K562 (cell line): ENCODE measurements around the gene CRACDL. TPM values are rescaled to one million over a fixed set of nuclear protein-coding genes. Genes with fewer than 3 reads are reported as not detected.
A peak's percentile ranks its signal among the peaks of the same experiment; 100 is the strongest.

Experiments used
- ATAC-seq: fragments of 200-7000 bp; cut with Tn5 transposase; 3 replicates; pipeline ENCODE4 v1.9.1; 2020; ENCODE audit warnings: moderate library complexity
- BruUV-seq: library from RNA; stranded (reverse); fragments of 400-500 nt; replicated peaks from 2 replicates; lab custom pipeline; 2021; lab: Mats Ljungman, UMichigan
- CTCF ChIA-PET: fragments of 300-600 bp; formaldehyde crosslinking; extraction: SDS; loops from one replicate; lab custom pipeline; 2021; ENCODE audit warnings: low intra/inter-chr PET ratio; lab: Yijun Ruan, JAX
- POLR2A ChIA-PET: fragments of 300-600, 350-650 bp; sonication (Branson Sonifier 250); formaldehyde crosslinking; extraction: SDS; loops from one replicate; lab custom pipeline; 2021; ENCODE audit warnings: antibody characterized with exemption, inconsistent platforms; lab: Yijun Ruan, JAX
- DNase-seq, 4 experiments: peaks; one replicate each; pipeline versions ENCODE4 v3.0.0 to v3.0.0-alpha.2; 2011 to 2018; ENCODE audit warnings: low spot score in 3 of 4, mixed read lengths in 3 of 4; ENCODE audit errors: extremely low read depth in 1 of 4
- FAIRE-seq: peaks from 2 replicates; lab custom pipeline; 2011; peaks lifted over from hg19 to GRCh38; lab: Jason Lieb, UNC
- H2AFZ ChIP-seq: 2 replicates; pipeline ENCODE4 v1.6.0; 2011; ENCODE audit warnings: low read depth, low read length, control low read depth, inconsistent platforms
- H3K27ac ChIP-seq: fragments of 200-600 bp; 3 replicates; pipeline ENCODE4 v1.8.0; 2011; ENCODE audit warnings: low read depth, mild to moderate bottlenecking, control low read depth, inconsistent platforms, low read length, moderate library complexity, mixed read lengths; ENCODE audit errors: extremely low read depth
- H3K27me3 ChIP-seq, 2 experiments: fragments of 300-600 bp in 1 of 2; 2 replicates in 1 of 2; 3 replicates in 1 of 2; pipeline versions ENCODE4 v1.6.0 to v1.8.0; 2011; ENCODE audit warnings: inconsistent platforms in 2 of 2, low read length in 2 of 2, mild to moderate bottlenecking in 1 of 2, mixed read lengths in 1 of 2, moderate library complexity in 1 of 2; ENCODE audit not compliant: control insufficient read depth in 2 of 2, insufficient read depth in 2 of 2
- H3K36me3 ChIP-seq: fragments of 300-600 bp; 3 replicates; pipeline ENCODE4 v1.8.0; 2011; ENCODE audit warnings: mild to moderate bottlenecking, low read length, inconsistent platforms; ENCODE audit not compliant: control insufficient read depth, insufficient read depth
- H3K4me1 ChIP-seq, 2 experiments: fragments of 200-600 bp in 1 of 2; replicated peaks in 1 of 2; 2 replicates in 1 of 2; 3 replicates in 1 of 2; pipeline versions ENCODE4 v1.5.1 to v1.8.0; 2011; ENCODE audit warnings: inconsistent platforms in 2 of 2, low read length in 2 of 2, mild to moderate bottlenecking in 1 of 2, mixed read lengths in 1 of 2, moderate library complexity in 1 of 2; ENCODE audit not compliant: control insufficient read depth in 2 of 2, insufficient read depth in 2 of 2
- H3K4me2 ChIP-seq: 2 replicates; pipeline ENCODE4 v1.6.1; 2011; ENCODE audit warnings: low read length, control low read depth, inconsistent platforms, mixed read lengths; ENCODE audit not compliant: insufficient read depth
- H3K4me3 ChIP-seq: fragments of 200-600 bp; sonication (generic), shearing (Covaris generic); 2 replicates; pipeline ENCODE4 v1.5.1; 2016; ENCODE audit warnings: control low read depth, inconsistent platforms
- H3K79me2 ChIP-seq: fragments of 200-600 bp; 3 replicates; pipeline ENCODE4 v1.8.0; 2011; ENCODE audit warnings: low read length, inconsistent platforms; ENCODE audit not compliant: control insufficient read depth, insufficient read depth
- H3K9ac ChIP-seq, 2 experiments: 2 replicates each; pipeline versions ENCODE4 v1.6.0 to v1.6.1; 2011; ENCODE audit warnings: low read depth in 2 of 2, low read length in 2 of 2, control low read depth in 1 of 2, inconsistent platforms in 1 of 2, mild to moderate bottlenecking in 1 of 2, mixed read lengths in 1 of 2; ENCODE audit not compliant: insufficient read depth in 1 of 2
- H3K9me1 ChIP-seq: one replicate; pipeline ENCODE4 v1.6.0; 2011; ENCODE audit warnings: inconsistent platforms, mild to moderate bottlenecking, low read length, moderate library complexity; ENCODE audit not compliant: control insufficient read depth, insufficient read depth
- H3K9me3 ChIP-seq: replicated peaks from 2 replicates; pipeline ENCODE4 v1.5.1; 2011; ENCODE audit warnings: low read depth, low read length, inconsistent platforms; ENCODE audit not compliant: control insufficient read depth, insufficient read depth
- H4K20me1 ChIP-seq: replicated peaks from 2 replicates; pipeline ENCODE4 v1.6.1; 2011; ENCODE audit warnings: low read length, inconsistent platforms, mixed read lengths; ENCODE audit not compliant: control insufficient read depth, insufficient read depth
- MNT ChIP-seq, 2 experiments: fragments of 450-650 bp; conservative IDR thresholded peaks; 2 replicates each; pipeline ENCODE4 v1.6.1; 2017; ENCODE audit warnings: mild to moderate bottlenecking in 2 of 2, moderate library complexity in 2 of 2
- OTX1 ChIP-seq: fragments of 450-650 bp; formaldehyde crosslinking; IDR thresholded peaks from 2 replicates; pipeline ENCODE4 v1.4.0; 2022; ENCODE audit warnings: mild to moderate bottlenecking
- TFE3 ChIP-seq: fragments of 450-650 bp; formaldehyde crosslinking; IDR thresholded peaks from 2 replicates; pipeline ENCODE4 v1.4.0; 2020; ENCODE audit warnings: mild to moderate bottlenecking, mixed read lengths
- WGBS: fragments of 100-300 bp; shearing (Covaris generic); methylation state at CpG from one replicate; pipeline ENCODE4 v1.1.6; 2016; ENCODE audit warnings: low coverage, mixed read lengths; ENCODE audit not compliant: insufficient coverage; ENCODE audit errors: missing lambda C conversion rate; 5-methylcytosine and 5-hydroxymethylcytosine counted together
- in situ Hi-C: fragments of 300-500 bp; cut with MboI; formaldehyde crosslinking; loops from 4 replicates; pipeline ENCODE4 v1.15.0; 2018; ENCODE audit warnings: inconsistent platforms, mixed read lengths
- intact Hi-C: fragments of 100-400 bp; cut with micrococcal nuclease; formaldehyde crosslinking; loops from 2 replicates; pipeline ENCODE4 v1.14.2; 2022
- polyA plus RNA-seq, 8 experiments: library from polyadenylated mRNA; depleted of rRNA in 4 of 8; stranded (reverse) in 5 of 8; unstranded in 3 of 8; fragments of >200 nt; fragmentation: Nextera tagmentation in 2 of 8; fragmentation: Illumina TruSeq in 1 of 8; extraction: Ambion mirVana in 2 of 8; extraction: Trizol in 1 of 8; gene quantifications; 2 replicates each; pipeline versions ENCODE4 v1.2.1 to v1.2.3, GENCODE V29; 2011 to 2014; ENCODE audit warnings: inconsistent platforms in 1 of 8, missing spikeins in 1 of 8
- total RNA-seq, 7 experiments: library from RNA; depleted of rRNA in 6 of 7; stranded (reverse); fragments of >200 nt in 6 of 7; fragmentation: Illumina TruSeq in 2 of 7; extraction: Trizol in 2 of 7; gene quantifications; 2 replicates each; pipeline versions ENCODE4 v1.2.1 to v1.2.3, GENCODE V29; 2011 to 2021; ENCODE audit warnings: low replicate concordance in 1 of 7

CRACDL gene
- total and polyA plus RNA-seq, 9 of the 15 experiments (the other 6 are each of a cell fraction or from before 2014, with no cell fraction given): not detected

GRCh38 chr2:98924038-98924830 is 11.8 kb downstream of the CRACDL start:
- TF ChIP-seq TFE3 (CRISPR knock-in tag): peak; percentile 12; the same call in 1 of the 2 replicates
- no peak for TF ChIP-seq MNT (conservative IDR thresholded peaks at IDR 0.05)
- no peak for TF ChIP-seq OTX1
- H3K27me3 ChIP-seq: peaks cover 8 to 21% of the 10 kb centered on the region in 2 experiments; a peak in 3 of 5 replicates
- no peak overlapping the region for H3K27ac ChIP-seq
- H3K79me2 ChIP-seq: no peaks in the 10 kb centered on the region
- CTCF ChIA-PET: no interaction called here
- no peaks in the 10 kb centered on the region for H3K36me3 ChIP-seq
- BruUV-seq: no TSS peak
- intact Hi-C loops (no loop called here), in situ Hi-C loops (no loop called here)
- no peak overlapping the region for H3K9ac ChIP-seq
- H3K4me3 ChIP-seq: no peak overlapping the region
- 0% methylated on average over 4 of the region's 4 CpGs for WGBS
- DNase-seq (no peak), ATAC-seq (no peak), FAIRE-seq (no peak)
- no peak overlapping the region for H3K4me2 ChIP-seq
- no peaks in the 10 kb centered on the region for H3K4me1 ChIP-seq
- H4K20me1 ChIP-seq: no peaks in the 10 kb centered on the region
- H2AFZ ChIP-seq: no peak overlapping the region
- 0 out of 2 replicates have a peak, but pooled peaks cover 2% of the 10 kb centered on the region for H3K9me3 ChIP-seq
- POLR2A ChIA-PET: no interaction called here
- no peaks in the 10 kb centered on the region for H3K9me1 ChIP-seq
